ENCODE data around the gene FBXO24. TPM values are rescaled to one million over a fixed set of nuclear protein-coding genes. Genes with fewer than 3 reads are reported as not detected.

Gene FBXO24
- total and polyA plus RNA-seq, 3 experiments from 2014 or later = 0.47 to 0.50 TPM; not detected in 1

GRCh38 chr7:100614308-100614861, 28.3 kb downstream of the FBXO24 start:
- POLR2A ChIA-PET = interaction anchor here (0.6 to 3.5 kb wide), 3 partner anchors 29 to 82 kb away, joined by 3 to 31 read pairs (median 5); partner anchors contain the start of genes FBXO24 and LRCH4
- Histone ChIP-seq H3K36me3 (ENCODE audit: insufficient read depth, low read length) (no peaks in the 10 kb centered on the region), H3K4me1 (ENCODE audit: insufficient read depth, low read length) (peaks cover 19% of the 10 kb centered on the region), H3K27ac (ENCODE audit: low read depth, low read length) (no peak overlapping the region), H3K4me3 (ENCODE audit: low read length) (no peak overlapping the region), H3K9me3 (ENCODE audit: low read length) (no peaks in the 10 kb centered on the region), H3K27me3 (ENCODE audit: insufficient read depth, low read length, poor library complexity, severe bottlenecking) (no peaks in the 10 kb centered on the region)
- H3K27me3 Mint-ChIP-seq = no peaks in the 10 kb centered on the region
- peak overlapping the region in 1 of 7 donors; percentile 61 for H3K4me3 Mint-ChIP-seq
- H3K4me1 Mint-ChIP-seq = peaks cover 20 to 24% (median 23%) of the 10 kb centered on the region in 3 donors
- H3K36me3 Mint-ChIP-seq = peaks cover 0 to 10% (median 7%) of the 10 kb centered on the region in 3 donors
- CTCF ChIA-PET = interaction anchor here (0.9 to 3.2 kb wide), 8 partner anchors 9 to 79 kb away, joined by 3 to 21 read pairs (median 8); partner anchors contain the start of genes FBXO24, GIGYF1 and LRCH4
- H3K27ac Mint-ChIP-seq = peak overlapping the region in 2 of 8 donors; percentile 83 to 94
- no peak for DNase-seq
- no peaks in the 10 kb centered on the region for H3K9me3 Mint-ChIP-seq

DNA sequence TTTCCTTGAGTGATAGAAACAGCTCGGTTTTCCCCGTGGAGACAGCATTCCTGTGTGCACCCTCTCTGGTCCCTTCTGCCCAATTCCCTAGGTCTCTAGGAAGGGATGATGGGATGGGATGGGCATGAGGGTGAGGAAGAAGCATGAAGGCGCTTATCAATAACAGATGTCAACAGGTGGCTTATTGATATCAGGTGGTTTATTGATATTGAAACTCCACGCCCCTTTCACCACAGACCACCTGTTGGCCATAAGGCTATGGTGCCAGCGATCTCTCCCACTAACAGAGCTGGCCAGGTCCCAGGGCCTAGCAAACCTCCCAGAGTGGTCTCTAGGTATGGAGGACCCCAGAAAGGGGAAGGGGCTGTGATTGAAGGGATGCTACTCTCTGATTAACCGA, 34.1 kb downstream of the FBXO24 start:
- Histone ChIP-seq H3K9me3 (ENCODE audit: low read length) (no peaks in the 10 kb centered on the region), H3K36me3 (ENCODE audit: insufficient read depth, low read length) (no peaks in the 10 kb centered on the region), H3K4me3 (ENCODE audit: low read length) (no peak overlapping the region), H3K27ac (ENCODE audit: low read depth, low read length) (no peak overlapping the region), H3K27me3 (ENCODE audit: insufficient read depth, low read length, poor library complexity, severe bottlenecking) (no peaks in the 10 kb centered on the region), H3K4me1 (ENCODE audit: insufficient read depth, low read length) (no peaks in the 10 kb centered on the region)
- H3K4me1 Mint-ChIP-seq = peaks cover under 1 to 6% (median 3%) of the 10 kb centered on the region in 3 donors
- ChIA-PET POLR2A (no interaction called here), CTCF (interaction anchor here (1.0 kb wide), 1 partner anchor 12 kb away, joined by 4 read pairs; no protein-coding TSS in a partner anchor)
- H3K9me3 Mint-ChIP-seq = no peaks in the 10 kb centered on the region
- no peaks in the 10 kb centered on the region for H3K27me3 Mint-ChIP-seq
- peak overlapping the region in 1 of 7 donors; percentile 40 for H3K4me3 Mint-ChIP-seq
- no peak overlapping the region for H3K27ac Mint-ChIP-seq
- DNase-seq = no peak
- peaks cover 0 to 9% (median 3%) of the 10 kb centered on the region in 3 donors for H3K36me3 Mint-ChIP-seq

GRCh38 chr7:100620804-100621203, 34.7 kb downstream of the FBXO24 start:
- no peak for DNase-seq
- H3K27me3 ChIP-seq (ENCODE audit: insufficient read depth, low read length, poor library complexity, severe bottlenecking) = no peaks in the 10 kb centered on the region
- H3K4me1 ChIP-seq (ENCODE audit: insufficient read depth, low read length) = peaks cover under 1% of the 10 kb centered on the region
- Mint-ChIP-seq H3K4me1 (peaks cover 6 to 12% (median 7%) of the 10 kb centered on the region in 3 donors), H3K36me3 (peaks cover 0 to 8% (median 2%) of the 10 kb centered on the region in 3 donors), H3K27me3 (no peaks in the 10 kb centered on the region), H3K9me3 (no peaks in the 10 kb centered on the region), H3K4me3 (peak overlapping the region in 1 of 7 donors; percentile 40), H3K27ac (no peak overlapping the region)
- ChIA-PET CTCF (interaction anchor here (1.0 kb wide), 1 partner anchor 12 kb away, joined by 4 read pairs; no protein-coding TSS in a partner anchor), POLR2A (no interaction called here)
- H3K9me3 ChIP-seq (ENCODE audit: low read length) = no peaks in the 10 kb centered on the region
- no peak overlapping the region for H3K4me3 ChIP-seq (ENCODE audit: low read length)
- no peak overlapping the region for H3K27ac ChIP-seq (ENCODE audit: low read depth, low read length)
- no peaks in the 10 kb centered on the region for H3K36me3 ChIP-seq (ENCODE audit: insufficient read depth, low read length)

- CTCF ChIA-PET = no interaction called here
- POLR2A ChIA-PET = no interaction called here
- peak overlapping the region in 2 of 8 donors; percentile 9 to 19 for H3K27ac Mint-ChIP-seq
Measured at GRCh38 chr7:100621554-100621953, 35.4 kb downstream of the FBXO24 start.

GRCh38 chr7:100623951-100624824, 38.1 kb downstream of the FBXO24 start:
- H3K36me3 Mint-ChIP-seq = peaks cover 0 to 7% (median 0%) of the 10 kb centered on the region in 3 donors
- peaks cover 16 to 30% (median 27%) of the 10 kb centered on the region in 3 donors for H3K4me1 Mint-ChIP-seq
- ChIA-PET CTCF (interaction anchor here (1.4 to 1.6 kb wide), 2 partner anchors 10 to 12 kb away, joined by 3 to 6 read pairs; partner anchors contain the start of gene MOSPD3), POLR2A (interaction anchor here (0.7 kb wide), 1 partner anchor 43 kb away, joined by 3 read pairs; no protein-coding TSS in a partner anchor)
- Histone ChIP-seq H3K27me3 (ENCODE audit: insufficient read depth, low read length, poor library complexity, severe bottlenecking) (no peaks in the 10 kb centered on the region), H3K4me1 (ENCODE audit: insufficient read depth, low read length) (peaks cover 16% of the 10 kb centered on the region), H3K27ac (ENCODE audit: low read depth, low read length) (no peak overlapping the region), H3K4me3 (ENCODE audit: low read length) (no peak overlapping the region), H3K36me3 (ENCODE audit: insufficient read depth, low read length) (no peaks in the 10 kb centered on the region), H3K9me3 (ENCODE audit: low read length) (no peaks in the 10 kb centered on the region)
- H3K27me3 Mint-ChIP-seq = no peaks in the 10 kb centered on the region
- no peak for DNase-seq
- no peaks in the 10 kb centered on the region for H3K9me3 Mint-ChIP-seq
- peak overlapping the region in 2 of 8 donors; percentile 53 to 63 for H3K27ac Mint-ChIP-seq
- H3K4me3 Mint-ChIP-seq = peak overlapping the region in 1 of 7 donors; percentile 5

More at GRCh38 chr7:100621554-100621953, 35.4 kb downstream of the FBXO24 start:
- H3K27ac ChIP-seq (ENCODE audit: low read depth, low read length) = no peak overlapping the region
- peaks cover 0 to 7% (median 0%) of the 10 kb centered on the region in 3 donors for H3K36me3 Mint-ChIP-seq
- peaks cover 7% of the 10 kb centered on the region for H3K4me1 ChIP-seq (ENCODE audit: insufficient read depth, low read length)
- H3K4me1 Mint-ChIP-seq = peaks cover 13 to 18% (median 14%) of the 10 kb centered on the region in 3 donors
- no peaks in the 10 kb centered on the region for H3K27me3 Mint-ChIP-seq
- H3K36me3 ChIP-seq (ENCODE audit: insufficient read depth, low read length) = no peaks in the 10 kb centered on the region
- H3K4me3 ChIP-seq (ENCODE audit: low read length) = no peak overlapping the region
- no peaks in the 10 kb centered on the region for H3K9me3 ChIP-seq (ENCODE audit: low read length)
- no peak overlapping the region for H3K4me3 Mint-ChIP-seq
- no peaks in the 10 kb centered on the region for H3K27me3 ChIP-seq (ENCODE audit: insufficient read depth, low read length, poor library complexity, severe bottlenecking)
- no peak for DNase-seq
- no peaks in the 10 kb centered on the region for H3K9me3 Mint-ChIP-seq

- H3K4me3 ChIP-seq (ENCODE audit: low read length) = peak overlapping the region; percentile 73
- no peaks in the 10 kb centered on the region for H3K27me3 ChIP-seq (ENCODE audit: insufficient read depth, low read length, poor library complexity, severe bottlenecking)
- H3K36me3 ChIP-seq (ENCODE audit: insufficient read depth, low read length) = no peaks in the 10 kb centered on the region
- H3K4me3 Mint-ChIP-seq = peak overlapping the region; percentile 69 to 82 (median 77)
- H3K4me1 Mint-ChIP-seq = peaks cover 20 to 38% (median 33%) of the 10 kb centered on the region in 3 donors
- CTCF ChIA-PET = interaction anchor here (0.9 to 2.2 kb wide), 11 partner anchors 13 to 79 kb away, joined by 3 to 10 read pairs (median 5); partner anchors contain the start of genes FBXO24, LRCH4, MOSPD3 and POP7
- no peaks in the 10 kb centered on the region for H3K9me3 Mint-ChIP-seq
- DNase-seq = no peak
- H3K27me3 Mint-ChIP-seq = no peaks in the 10 kb centered on the region
- peaks cover 16% of the 10 kb centered on the region for H3K4me1 ChIP-seq (ENCODE audit: insufficient read depth, low read length)
- no peak overlapping the region for H3K27ac ChIP-seq (ENCODE audit: low read depth, low read length)
- H3K9me3 ChIP-seq (ENCODE audit: low read length) = no peaks in the 10 kb centered on the region
- peaks cover 0 to 4% (median 0%) of the 10 kb centered on the region in 3 donors for H3K36me3 Mint-ChIP-seq
- POLR2A ChIA-PET = interaction anchor here (1.0 to 1.9 kb wide), 7 partner anchors 14 to 249 kb away, joined by 3 to 9 read pairs (median 5); partner anchors contain the start of genes GNB2, MEPCE, MOSPD3 and SRRT
- H3K27ac Mint-ChIP-seq = peak overlapping the region; percentile 58 to 89 (median 85)
Measured at GRCh38 chr7:100626055-100626454, 39.9 kb downstream of the FBXO24 start.

GRCh38 chr7:100626530-100627237, 40.6 kb downstream of the FBXO24 start:
- H3K36me3 ChIP-seq (ENCODE audit: insufficient read depth, low read length) = no peaks in the 10 kb centered on the region
- POLR2A ChIA-PET = interaction anchor here (1.0 to 1.9 kb wide), 7 partner anchors 14 to 248 kb away, joined by 3 to 9 read pairs (median 5); partner anchors contain the start of genes GNB2, MEPCE, MOSPD3 and SRRT
- H3K9me3 ChIP-seq (ENCODE audit: low read length) = no peaks in the 10 kb centered on the region
- peak overlapping the region; percentile 54 for H3K27ac ChIP-seq (ENCODE audit: low read depth, low read length)
- Mint-ChIP-seq H3K4me3 (peak overlapping the region; percentile 69 to 82 (median 77)), H3K27me3 (no peaks in the 10 kb centered on the region), H3K27ac (peak overlapping the region; percentile 58 to 88 (median 82)), H3K36me3 (peaks cover 0 to 1% (median 0%) of the 10 kb centered on the region in 3 donors), H3K9me3 (no peaks in the 10 kb centered on the region), H3K4me1 (peaks cover 20 to 40% (median 33%) of the 10 kb centered on the region in 3 donors)
- DNase-seq = peak; percentile 80 to 93 (median 83)
- CTCF ChIA-PET = interaction anchor here (0.9 to 2.2 kb wide), 12 partner anchors 14 to 96 kb away, joined by 3 to 10 read pairs (median 5); partner anchors contain the start of genes FBXO24, LRCH4, MOSPD3 and POP7
- no peaks in the 10 kb centered on the region for H3K27me3 ChIP-seq (ENCODE audit: insufficient read depth, low read length, poor library complexity, severe bottlenecking)
- peak overlapping the region; percentile 81 for H3K4me3 ChIP-seq (ENCODE audit: low read length)
- H3K4me1 ChIP-seq (ENCODE audit: insufficient read depth, low read length) = peaks cover 16% of the 10 kb centered on the region
